ENCODE results near the gene ADRB2.

The ADRB2 gene

GRCh38 chr5:148838357-148838756, 11.9 kb downstream of the ADRB2 start:
- in situ Hi-C loops (cut with HindIII; ENCODE audit: low pct_unique_long_range_greater_than_20kb, low sequenced_read_pairs), result no loop called here
- no peak for TF ChIP-seq JUND (IDR thresholded peaks at IDR 0.05; ENCODE audit: low read depth)
- DNase-seq (ENCODE audit: low read depth in 1 of 2, low spot score in 1 of 2), result no peak

DNA sequence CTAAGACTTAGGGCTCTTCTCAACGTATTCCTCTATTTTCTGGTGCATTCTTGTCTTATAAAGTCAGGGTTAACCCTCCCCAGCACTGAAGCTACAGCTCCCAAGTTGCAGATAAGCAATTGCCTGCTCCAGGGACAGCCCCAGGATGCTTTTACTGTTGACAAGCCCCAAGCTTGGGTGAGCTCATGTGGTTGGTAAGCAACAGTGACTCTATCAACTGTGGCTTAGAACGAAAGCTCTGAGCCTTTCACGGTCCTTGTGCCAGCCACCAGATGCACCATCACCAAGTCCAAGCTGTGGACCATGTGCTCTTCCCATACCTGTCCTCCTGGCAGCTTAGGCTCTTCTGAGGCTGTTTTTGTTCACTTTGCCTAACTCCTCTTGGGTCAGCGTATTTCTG, 13.5 kb downstream of the ADRB2 start:
- TF ChIP-seq JUND (IDR thresholded peaks at IDR 0.05; ENCODE audit: low read depth), result no peak
- DNase-seq (ENCODE audit: low read depth in 1 of 2, low spot score in 1 of 2), result no peak
- in situ Hi-C loops (cut with HindIII; ENCODE audit: low pct_unique_long_range_greater_than_20kb, low sequenced_read_pairs), result no loop called here

DNA sequence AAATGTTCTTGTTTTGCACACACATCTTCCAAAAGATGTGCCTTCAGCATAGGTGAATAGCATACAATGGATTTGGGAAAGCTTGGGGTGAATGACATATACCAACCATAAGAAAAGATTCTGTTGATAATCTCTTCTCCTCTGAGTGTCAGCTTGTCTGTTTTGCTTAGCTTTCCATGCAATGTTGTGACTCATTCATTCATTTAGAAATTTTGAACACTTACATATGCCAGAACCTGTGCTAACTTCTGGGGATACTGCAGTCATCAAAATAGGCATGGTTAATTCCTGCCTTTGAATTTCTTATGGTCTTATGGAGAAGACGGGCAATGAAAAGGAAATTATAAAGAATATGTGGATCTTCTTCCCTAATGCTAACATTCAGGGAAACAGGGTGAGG, 14.1 kb downstream of the ADRB2 start:
- in situ Hi-C loops (cut with HindIII; ENCODE audit: low pct_unique_long_range_greater_than_20kb, low sequenced_read_pairs), result no loop called here
- TF ChIP-seq JUND (IDR thresholded peaks at IDR 0.05; ENCODE audit: low read depth), result no peak
- no peak for DNase-seq (ENCODE audit: low read depth in 1 of 2, low spot score in 1 of 2)

- no peak for TF ChIP-seq JUND (IDR thresholded peaks at IDR 0.05; ENCODE audit: low read depth)
- in situ Hi-C loops (cut with HindIII; ENCODE audit: low pct_unique_long_range_greater_than_20kb, low sequenced_read_pairs), result no loop called here
- DNase-seq (ENCODE audit: low read depth in 1 of 2, low spot score in 1 of 2), result peak in 1 of 2 experiments; percentile 64
Measured at GRCh38 chr5:148841519-148841918, 15.1 kb downstream of the ADRB2 start.

- in situ Hi-C loops (cut with HindIII; ENCODE audit: low pct_unique_long_range_greater_than_20kb, low sequenced_read_pairs), result no loop called here
- TF ChIP-seq JUND (IDR thresholded peaks at IDR 0.05; ENCODE audit: low read depth), result no peak
- DNase-seq (ENCODE audit: low read depth in 1 of 2, low spot score in 1 of 2), result no peak
Measured at GRCh38 chr5:148842161-148842560, 15.8 kb downstream of the ADRB2 start.

DNA sequence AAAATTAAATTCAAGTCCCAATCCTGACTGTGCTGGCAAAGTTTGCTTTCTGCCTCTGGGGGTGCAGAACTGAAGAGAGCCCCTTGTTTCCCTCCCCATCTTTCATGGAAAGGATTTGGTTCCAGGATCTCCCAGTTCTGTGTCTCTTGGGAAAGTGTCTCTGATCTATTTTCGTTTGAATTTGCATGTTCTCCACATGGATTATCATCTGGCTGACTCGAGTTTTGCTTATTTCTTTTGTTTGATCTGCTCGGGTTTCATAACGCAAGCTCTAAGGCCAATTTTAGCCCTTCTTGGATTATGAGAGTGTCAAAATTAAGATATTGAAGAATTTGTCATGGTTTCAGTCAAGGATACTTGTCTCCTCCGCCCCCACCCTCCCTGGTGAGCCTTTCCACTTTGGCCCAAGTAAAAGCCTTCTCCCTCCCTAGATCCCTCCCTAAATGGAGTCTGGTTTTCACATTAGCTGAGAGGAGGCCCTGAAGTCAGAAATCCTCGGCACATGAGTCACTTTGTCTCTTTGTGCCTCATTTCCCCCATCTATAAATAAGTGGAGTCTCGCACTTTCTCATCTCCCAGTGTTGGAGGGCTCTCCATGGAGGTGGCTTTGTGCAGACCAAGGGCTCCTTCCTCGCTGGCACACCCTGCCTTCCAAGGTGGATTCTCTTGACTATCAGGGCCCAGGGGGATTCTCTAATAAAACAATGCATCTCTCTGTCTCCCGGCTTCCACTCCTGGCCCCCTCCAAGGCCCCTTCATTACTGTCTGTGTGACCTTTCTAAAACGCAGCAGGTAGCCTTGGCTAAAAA, 17.3 kb downstream of the ADRB2 start:
- DNase-seq (ENCODE audit: low read depth in 1 of 2, low spot score in 1 of 2), result no peak
- no peak for TF ChIP-seq JUND (IDR thresholded peaks at IDR 0.05; ENCODE audit: low read depth)
- in situ Hi-C loops (cut with HindIII; ENCODE audit: low pct_unique_long_range_greater_than_20kb, low sequenced_read_pairs), result no loop called here

GRCh38 chr5:148844433-148845280, 18.2 kb downstream of the ADRB2 start:
- no peak for DNase-seq (ENCODE audit: low read depth in 1 of 2, low spot score in 1 of 2)
- no peak for TF ChIP-seq JUND (IDR thresholded peaks at IDR 0.05; ENCODE audit: low read depth)
- in situ Hi-C loops (cut with HindIII; ENCODE audit: low pct_unique_long_range_greater_than_20kb, low sequenced_read_pairs), result no loop called here

DNA sequence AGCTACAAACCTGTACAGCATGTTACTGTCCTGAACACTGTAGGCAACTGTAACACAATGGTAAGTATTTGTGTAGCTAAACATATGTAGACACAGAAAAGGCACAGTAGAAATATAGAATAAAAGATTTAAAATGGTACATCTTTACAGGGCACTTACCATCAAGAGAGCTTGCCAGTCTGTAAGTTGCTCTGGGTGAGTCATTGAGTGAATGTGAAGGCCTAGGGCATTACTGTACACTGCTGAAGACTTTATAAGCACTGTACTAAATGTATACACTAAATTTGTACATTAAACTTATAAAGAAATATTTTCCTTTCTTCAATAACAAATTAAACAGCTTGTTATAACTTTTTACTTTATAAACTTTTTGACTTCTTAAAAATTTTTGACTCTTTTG, 20.5 kb downstream of the ADRB2 start:
- TF ChIP-seq JUND (IDR thresholded peaks at IDR 0.05; ENCODE audit: low read depth), result no peak
- in situ Hi-C loops (cut with HindIII; ENCODE audit: low pct_unique_long_range_greater_than_20kb, low sequenced_read_pairs), result no loop called here
- DNase-seq (ENCODE audit: low read depth in 1 of 2, low spot score in 1 of 2), result no peak

DNA sequence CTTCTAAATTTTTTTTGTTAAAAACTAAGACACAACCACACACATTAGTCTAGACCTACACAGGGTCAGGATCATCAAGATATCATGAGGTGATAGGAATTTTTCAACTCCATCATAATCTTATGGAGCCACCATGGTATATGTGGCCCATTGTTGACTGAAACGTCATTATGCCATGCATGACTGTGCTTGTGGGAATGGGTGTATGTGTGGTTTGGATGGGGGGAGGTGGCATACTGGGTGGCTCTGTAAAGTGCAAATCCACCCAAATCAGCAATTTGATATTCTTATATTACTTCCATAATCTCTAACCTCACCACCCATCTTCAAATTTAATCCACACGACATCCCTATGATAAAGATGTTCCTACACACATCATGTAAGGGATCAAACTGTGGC, 21.0 kb downstream of the ADRB2 start:
- in situ Hi-C loops (cut with HindIII; ENCODE audit: low pct_unique_long_range_greater_than_20kb, low sequenced_read_pairs), result no loop called here
- no peak for DNase-seq (ENCODE audit: low read depth in 1 of 2, low spot score in 1 of 2)
- no peak for TF ChIP-seq JUND (IDR thresholded peaks at IDR 0.05; ENCODE audit: low read depth)

DNA sequence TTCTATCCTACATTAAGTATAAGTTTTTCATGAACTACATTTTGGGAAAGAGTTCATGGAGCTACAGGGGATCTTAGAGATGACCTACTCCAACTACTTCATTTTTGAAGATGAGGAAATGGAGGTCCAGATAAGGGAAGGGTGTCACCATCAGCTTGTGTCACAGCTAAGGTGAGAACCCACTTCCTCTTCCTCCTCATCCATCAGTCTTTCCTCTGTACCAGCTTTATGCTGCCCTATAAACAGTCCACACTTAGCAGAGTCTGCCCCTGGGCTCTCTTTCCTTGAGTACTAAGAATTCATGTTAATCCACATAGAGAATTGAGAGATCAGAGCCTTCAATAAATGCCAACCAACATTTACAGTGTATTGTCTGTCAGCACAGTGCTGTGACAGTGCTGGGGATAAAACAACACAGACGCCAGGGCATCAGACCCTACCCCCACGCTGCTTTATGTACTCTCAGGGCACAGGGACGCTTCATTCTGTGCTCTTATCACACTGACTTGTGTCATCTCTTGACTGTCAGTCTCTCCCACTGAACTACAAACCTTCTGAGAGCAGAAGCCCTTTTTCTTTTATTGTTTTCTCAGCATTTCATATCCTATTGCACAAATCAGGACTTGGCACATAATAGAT, 22.1 kb downstream of the ADRB2 start:
- in situ Hi-C loops (cut with HindIII; ENCODE audit: low pct_unique_long_range_greater_than_20kb, low sequenced_read_pairs), result no loop called here
- TF ChIP-seq JUND (IDR thresholded peaks at IDR 0.05; ENCODE audit: low read depth), result no peak
- no peak for DNase-seq (ENCODE audit: low read depth in 1 of 2, low spot score in 1 of 2)

DNA sequence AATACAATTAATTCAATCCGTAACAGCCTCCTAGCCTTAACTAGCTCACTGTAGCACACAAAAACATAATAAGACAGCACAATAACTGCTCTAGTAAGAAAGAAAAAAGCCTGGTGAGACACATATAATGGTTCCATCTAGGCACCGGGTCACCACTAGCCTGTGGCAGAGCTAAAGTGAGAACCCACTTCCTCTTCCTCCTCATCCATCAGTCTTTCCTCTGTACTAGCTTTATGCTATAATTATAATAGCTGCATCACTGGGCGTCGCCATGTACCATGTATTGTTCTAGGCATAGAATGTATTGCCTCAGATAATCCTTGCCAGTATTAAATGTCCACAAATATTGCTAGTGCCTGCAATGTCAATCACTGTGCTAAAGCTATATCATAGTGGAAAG, 23.1 kb downstream of the ADRB2 start:
- in situ Hi-C loops (cut with HindIII; ENCODE audit: low pct_unique_long_range_greater_than_20kb, low sequenced_read_pairs), result no loop called here
- TF ChIP-seq JUND (IDR thresholded peaks at IDR 0.05; ENCODE audit: low read depth), result no peak
- no peak for DNase-seq (ENCODE audit: low read depth in 1 of 2, low spot score in 1 of 2)

DNA sequence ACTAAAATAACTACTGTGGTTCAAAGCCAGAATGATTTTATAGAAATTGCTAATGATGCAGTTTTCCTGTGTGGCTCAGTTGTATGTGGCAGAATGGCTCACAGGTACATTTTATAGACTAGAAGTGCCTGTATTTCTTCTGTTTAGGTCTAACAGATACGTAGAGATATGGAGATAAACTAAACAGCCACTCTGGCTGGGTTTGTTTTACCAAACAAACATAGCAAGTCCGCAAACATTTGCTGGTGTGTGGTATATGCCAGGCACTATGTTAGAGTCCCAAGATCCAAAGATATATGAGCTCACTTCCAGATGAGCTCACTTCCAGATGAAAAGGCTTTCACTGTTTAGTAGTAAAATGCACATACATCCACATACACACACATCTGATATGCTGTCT, 24.4 kb downstream of the ADRB2 start:
- in situ Hi-C loops (cut with HindIII; ENCODE audit: low pct_unique_long_range_greater_than_20kb, low sequenced_read_pairs), result no loop called here
- TF ChIP-seq JUND (IDR thresholded peaks at IDR 0.05; ENCODE audit: low read depth), result peak; percentile 59; the same call in 1 of the 2 replicates
- DNase-seq (ENCODE audit: low read depth in 1 of 2, low spot score in 1 of 2), result peak; percentile 41 to 72

- DNase-seq (ENCODE audit: low read depth in 1 of 2, low spot score in 1 of 2), result no peak
- no peak for TF ChIP-seq JUND (IDR thresholded peaks at IDR 0.05; ENCODE audit: low read depth)
- in situ Hi-C loops (cut with HindIII; ENCODE audit: low pct_unique_long_range_greater_than_20kb, low sequenced_read_pairs), result no loop called here
Measured at GRCh38 chr5:148853868-148854267, 27.5 kb downstream of the ADRB2 start.
